SIG-M5 (cell line): ENCODE results near the gene ZNRF3.

Experiments
- DNase-seq: peaks from one replicate; lab custom pipeline; 2025; lab: John Stamatoyannopoulos, UW

The ZNRF3 gene

GRCh38 chr22:28952857-28953256 is 69.5 kb downstream of the ZNRF3 start:
- no peak for DNase-seq

DNA sequence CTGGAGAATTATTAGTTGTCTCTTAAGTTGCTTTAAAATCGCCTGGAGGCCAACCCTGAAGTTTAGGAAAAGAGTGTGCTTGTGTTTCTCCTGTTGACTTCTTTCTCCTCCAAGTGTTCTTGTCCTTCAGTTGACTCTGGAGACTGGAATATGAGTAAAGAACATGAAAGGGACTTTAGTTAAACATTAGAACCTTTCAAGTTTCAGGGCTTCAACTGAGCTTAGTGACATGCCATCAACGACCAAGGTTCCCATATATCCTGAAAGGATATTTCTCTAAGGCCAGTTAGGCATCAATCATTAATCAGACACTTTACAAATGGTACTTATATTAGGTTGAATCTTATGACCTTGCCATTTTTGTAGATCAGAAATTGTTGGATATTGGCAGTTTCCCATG is 70.0 kb downstream of the ZNRF3 start:
- no peak for DNase-seq

GRCh38 chr22:28953976-28954880 is 70.9 kb downstream of the ZNRF3 start:
- no peak for DNase-seq

DNA sequence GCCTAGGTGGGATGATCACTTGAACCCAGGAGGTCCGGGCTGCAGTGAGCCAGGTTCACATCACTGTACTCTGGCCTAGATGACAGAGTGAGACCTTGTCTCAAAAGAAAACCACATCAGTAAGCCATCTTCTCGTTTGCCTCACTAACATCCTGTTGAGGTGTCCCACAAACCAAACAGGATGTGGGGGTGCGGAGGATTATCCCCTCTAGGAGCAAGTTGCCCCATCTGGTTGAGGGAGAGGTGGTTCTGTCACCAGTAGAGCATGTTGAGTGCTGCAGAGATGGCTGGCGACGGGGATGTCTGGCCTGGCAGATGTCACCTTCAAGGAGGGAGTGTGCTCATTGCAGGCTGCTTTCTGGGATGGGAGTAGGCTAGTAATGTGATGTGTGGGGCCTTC is 72.4 kb downstream of the ZNRF3 start:
- DNase-seq, result peak; percentile 38

DNA sequence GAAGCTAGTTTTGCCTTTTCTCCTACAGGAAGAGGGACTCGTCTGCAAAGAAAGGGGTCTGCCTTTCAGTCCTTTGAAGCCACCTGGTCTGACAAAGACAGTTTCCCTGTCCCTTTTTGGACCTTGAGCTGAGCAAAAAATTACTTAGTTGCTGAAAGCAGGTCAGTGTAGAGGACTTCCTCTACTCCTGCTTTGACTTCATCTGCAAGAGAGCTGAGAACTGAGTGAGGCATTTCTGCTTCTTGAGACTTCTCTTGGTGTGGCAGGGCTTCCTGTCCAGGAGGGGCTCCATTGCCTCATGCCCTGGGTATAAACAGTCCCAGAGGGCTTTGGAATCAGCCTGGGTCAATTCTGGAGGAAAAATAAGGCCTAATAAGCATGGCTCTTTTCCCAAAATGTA is 73.1 kb downstream of the ZNRF3 start:
- DNase-seq, result no peak

DNA sequence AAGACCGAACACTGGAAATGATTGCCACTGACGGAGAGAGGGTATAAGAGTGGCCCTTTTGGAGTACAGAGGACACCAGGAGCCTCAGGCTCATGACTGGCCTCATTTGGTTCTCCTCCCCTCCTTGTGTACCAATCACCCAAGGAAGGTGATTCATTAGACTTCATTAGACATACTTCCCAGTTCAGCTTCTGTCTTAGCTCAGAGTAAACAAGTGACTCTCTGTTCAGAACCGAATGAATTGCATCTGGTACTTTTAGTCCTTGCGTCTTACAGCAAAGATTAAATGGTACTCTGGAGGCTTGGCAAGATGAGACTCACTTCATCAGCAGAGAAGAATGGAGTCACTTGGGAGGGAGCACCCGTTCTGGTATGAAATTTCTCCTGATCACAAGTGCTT is 75.2 kb downstream of the ZNRF3 start:
- DNase-seq, result no peak

- DNase-seq, result no peak
Measured at GRCh38 chr22:28962042-28962554, 78.7 kb downstream of the ZNRF3 start.

GRCh38 chr22:28963362-28963761 is 80.0 kb downstream of the ZNRF3 start:
- DNase-seq, result no peak

- DNase-seq, result no peak
Measured at GRCh38 chr22:28967163-28967665, 83.8 kb downstream of the ZNRF3 start.

- DNase-seq, result no peak
Measured at GRCh38 chr22:28967969-28968368, 84.6 kb downstream of the ZNRF3 start.

DNA sequence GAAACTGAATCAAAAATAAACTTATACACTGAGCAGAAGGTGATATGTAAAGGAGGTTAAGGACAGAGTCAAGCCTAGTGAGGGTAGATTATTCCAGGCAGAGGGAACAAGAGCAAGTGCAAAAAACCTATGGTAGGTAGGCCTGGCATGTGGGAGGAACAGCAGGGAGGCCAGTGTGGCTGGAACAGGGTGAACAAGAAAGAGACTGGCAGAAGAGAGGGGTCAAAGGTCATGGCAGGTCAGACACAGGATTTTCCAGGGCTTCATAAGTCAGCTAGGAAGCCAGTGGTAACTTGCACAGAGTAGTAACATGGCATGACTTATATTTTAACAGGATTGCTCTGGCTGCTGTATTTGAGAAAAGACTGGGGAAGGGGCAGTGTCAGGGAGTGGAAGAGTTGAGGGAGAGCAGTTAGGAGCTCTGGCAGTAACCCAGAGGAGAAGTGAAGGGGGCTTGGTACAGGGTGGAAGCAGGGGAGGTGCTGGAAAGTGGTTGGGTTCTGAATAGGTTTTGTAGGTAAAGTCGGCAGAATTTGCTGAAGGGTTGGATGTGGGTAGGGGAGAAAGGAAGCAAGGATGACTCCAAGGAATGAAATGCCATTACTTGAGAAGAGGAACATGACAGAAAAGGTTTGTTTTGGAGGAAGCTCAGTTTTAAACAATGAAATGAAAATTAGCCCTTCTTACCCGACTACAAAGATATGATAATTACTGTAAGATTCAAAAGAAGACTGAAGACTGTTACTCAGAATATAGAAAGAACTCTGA is 86.2 kb downstream of the ZNRF3 start:
- DNase-seq, result no peak

DNA sequence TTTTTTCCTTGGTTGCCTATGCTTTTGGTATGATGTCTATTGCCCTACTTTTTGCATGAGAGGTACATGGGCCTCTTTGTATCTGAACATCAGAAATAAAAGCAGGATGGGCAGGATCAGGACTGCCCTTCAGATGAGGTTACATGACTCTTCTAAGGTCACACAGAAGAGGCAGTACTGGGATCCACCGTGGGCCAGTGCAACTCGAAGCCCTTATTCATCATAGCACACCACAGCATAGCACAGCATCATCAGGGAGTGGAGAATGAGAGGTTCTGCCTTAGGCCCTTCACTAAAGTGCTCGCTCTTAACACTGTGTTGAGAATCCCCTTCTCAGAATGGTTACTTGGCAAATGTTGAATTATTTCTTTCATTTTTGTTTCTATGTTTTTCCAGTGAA is 90.0 kb downstream of the ZNRF3 start:
- no peak for DNase-seq

DNA sequence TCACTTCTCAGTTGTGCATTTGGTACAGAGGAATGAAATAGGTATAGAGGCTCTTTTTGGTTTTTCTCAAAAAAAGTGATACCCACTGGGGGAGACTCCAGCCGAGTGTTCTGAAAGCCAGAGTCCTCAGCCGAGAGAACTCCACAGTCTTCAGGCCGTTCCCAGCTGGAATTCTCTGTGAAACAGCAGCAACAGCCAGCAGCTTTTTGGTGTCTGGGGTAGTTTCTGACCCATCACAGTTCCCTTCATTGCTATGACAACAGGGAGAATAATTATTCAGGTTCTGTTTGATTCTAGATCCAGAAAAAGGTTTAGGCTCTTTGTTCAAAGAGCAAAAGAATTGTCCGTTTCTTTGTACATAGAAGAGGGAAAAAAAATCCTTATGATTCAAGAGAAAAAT is 93.7 kb downstream of the ZNRF3 start:
- no peak for DNase-seq

GRCh38 chr22:28977481-28977971 is 94.2 kb downstream of the ZNRF3 start:
- no peak for DNase-seq

DNA sequence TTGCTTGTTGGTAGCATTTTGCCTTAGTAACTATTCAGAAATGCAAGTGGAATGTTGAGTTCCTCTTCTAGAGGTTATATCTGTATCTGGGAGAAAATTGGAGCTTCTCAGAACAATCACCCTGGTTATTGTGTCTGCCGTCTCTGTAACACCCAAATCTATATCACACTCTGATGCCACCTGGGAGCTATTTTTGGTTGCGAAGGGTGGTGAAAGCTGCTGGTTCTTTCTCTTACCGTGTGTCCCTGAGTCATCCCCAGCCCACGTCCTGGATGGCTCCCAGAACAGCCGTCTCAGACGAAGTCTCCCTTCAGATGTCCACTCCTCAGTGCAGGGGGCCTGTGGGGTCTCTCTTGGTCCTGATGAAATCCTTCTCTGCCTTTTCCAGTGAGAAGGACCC is 94.8 kb downstream of the ZNRF3 start:
- no peak for DNase-seq

- DNase-seq, result no peak
Measured at GRCh38 chr22:28978863-28979796, 95.8 kb downstream of the ZNRF3 start.

DNA sequence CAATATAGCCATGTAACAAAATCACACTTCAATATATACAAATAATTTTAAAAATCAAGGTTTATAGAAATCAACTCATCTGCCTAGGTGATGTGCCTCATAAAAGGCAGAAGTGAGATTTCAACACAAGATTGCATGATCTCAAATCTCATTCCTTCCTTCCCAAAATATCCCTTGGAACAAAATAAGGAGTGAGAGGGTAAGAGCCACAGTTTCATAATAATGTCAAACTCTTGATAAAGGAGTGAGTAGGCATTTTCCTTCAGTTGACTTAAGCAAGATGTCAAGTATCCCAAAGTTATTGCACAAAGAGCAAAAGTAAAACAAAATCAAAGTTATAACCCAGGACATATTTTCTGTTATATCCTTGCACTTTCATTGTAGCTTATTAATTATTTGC is 97.0 kb downstream of the ZNRF3 start:
- no peak for DNase-seq

DNA sequence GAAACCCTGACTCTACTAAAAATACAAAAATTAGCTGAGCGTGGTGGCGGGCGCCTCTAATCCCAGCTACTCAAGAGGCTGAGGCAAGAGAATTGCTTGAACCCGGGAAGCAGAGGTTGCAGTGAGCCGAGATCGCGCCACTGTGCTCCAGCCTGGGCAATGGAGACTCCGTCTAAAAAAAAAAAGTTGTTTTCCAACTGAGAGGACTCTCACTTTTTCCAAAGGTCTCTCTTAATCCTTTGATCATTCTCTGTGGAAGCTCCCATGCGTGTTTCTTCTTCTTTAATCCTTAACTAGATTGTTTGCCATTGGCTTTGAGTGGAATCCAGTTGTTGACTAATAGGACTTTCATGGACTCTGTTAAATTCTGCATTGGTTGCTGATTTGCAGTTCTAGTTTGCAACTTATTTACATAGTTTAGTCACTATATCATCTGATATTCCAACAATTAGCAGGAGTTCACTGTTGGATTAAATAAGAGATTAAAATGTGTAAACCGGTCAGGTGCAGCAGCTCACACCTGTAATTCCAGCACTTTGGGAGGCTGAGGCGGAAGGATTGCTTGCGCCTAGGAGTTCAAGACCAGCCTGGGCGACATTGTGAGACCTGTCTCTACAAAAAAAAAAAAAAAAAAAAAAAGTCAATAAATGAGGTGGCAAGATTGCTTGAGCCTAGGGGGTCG is 98.6 kb downstream of the ZNRF3 start:
- no peak for DNase-seq

- DNase-seq, result no peak
Measured at GRCh38 chr22:28983190-28983589, 99.8 kb downstream of the ZNRF3 start.

GRCh38 chr22:28983788-28984441 is 100.5 kb downstream of the ZNRF3 start:
- no peak for DNase-seq
